Measurements from ENCODE around the gene PARD3.

The PARD3 gene

DNA sequence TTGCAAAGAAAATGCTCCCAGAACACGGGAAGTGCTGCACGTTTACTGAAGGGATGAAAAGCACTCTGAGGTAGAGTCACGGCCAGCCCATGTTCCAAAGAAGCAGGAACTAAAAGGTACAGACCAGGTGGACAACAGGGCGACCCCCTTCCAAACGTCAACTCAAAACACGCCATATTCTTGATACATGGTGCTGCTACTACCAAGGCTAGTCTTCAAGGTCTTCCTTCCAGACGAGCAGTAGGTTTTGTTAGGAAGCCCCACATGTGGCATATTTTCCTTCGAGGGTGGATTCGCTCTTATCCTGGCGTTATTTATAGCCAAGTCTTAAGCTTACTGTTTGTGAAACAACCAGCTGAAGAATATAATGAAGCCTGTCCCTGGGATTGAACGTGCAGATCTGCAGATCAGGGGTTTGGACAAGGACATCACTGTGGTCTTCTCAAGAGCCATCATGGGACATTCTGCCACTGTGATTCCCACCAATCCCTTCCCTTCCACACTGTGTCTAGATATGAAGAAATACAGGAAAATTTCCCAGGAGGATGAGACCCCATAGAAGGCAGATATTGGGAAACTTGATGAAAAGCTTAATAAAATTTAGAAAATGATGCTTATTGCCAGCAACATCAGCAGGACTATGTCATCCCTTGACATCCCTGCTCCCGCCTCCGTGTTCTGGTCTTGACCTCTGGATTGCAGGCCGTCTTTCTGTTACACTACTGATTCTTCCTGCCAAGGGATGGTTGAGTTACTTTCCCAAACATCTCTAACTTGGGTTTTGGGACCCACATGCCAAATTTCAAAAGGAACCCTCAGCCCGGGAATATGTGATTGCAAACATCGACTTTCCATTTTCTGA, 734.4 kb downstream of the PARD3 start:
- TF ChIP-seq, protein P1, sequence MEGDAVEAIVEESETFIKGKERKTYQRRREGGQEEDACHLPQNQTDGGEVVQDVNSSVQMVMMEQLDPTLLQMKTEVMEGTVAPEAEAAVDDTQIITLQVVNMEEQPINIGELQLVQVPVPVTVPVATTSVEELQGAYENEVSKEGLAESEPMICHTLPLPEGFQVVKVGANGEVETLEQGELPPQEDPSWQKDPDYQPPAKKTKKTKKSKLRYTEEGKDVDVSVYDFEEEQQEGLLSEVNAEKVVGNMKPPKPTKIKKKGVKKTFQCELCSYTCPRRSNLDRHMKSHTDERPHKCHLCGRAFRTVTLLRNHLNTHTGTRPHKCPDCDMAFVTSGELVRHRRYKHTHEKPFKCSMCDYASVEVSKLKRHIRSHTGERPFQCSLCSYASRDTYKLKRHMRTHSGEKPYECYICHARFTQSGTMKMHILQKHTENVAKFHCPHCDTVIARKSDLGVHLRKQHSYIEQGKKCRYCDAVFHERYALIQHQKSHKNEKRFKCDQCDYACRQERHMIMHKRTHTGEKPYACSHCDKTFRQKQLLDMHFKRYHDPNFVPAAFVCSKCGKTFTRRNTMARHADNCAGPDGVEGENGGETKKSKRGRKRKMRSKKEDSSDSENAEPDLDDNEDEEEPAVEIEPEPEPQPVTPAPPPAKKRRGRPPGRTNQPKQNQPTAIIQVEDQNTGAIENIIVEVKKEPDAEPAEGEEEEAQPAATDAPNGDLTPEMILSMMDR (conservative IDR thresholded peaks at IDR 0.05; ENCODE audit: low read length): no peak
- TF ChIP-seq EZH2phosphoT487 (IDR thresholded peaks at IDR 0.05; ENCODE audit: borderline replicate concordance): no peak
- H3K4me1 ChIP-seq (ENCODE audit: insufficient read depth, low read length, poor library complexity, severe bottlenecking): no peaks in the 10 kb centered on the region
- H3K9me3 ChIP-seq (ENCODE audit: insufficient read depth, low read depth, low read length): no peaks in the 10 kb centered on the region
- no peak overlapping the region for H3K9ac ChIP-seq (ENCODE audit: low read depth, low read length, poor library complexity, severe bottlenecking)
- H3F3A ChIP-seq (ENCODE audit: low read depth): no peaks in the 10 kb centered on the region
- H3K27me3 ChIP-seq (ENCODE audit: insufficient read depth, low read length, poor library complexity, severe bottlenecking): no peaks in the 10 kb centered on the region
- no peaks in the 10 kb centered on the region for H4K20me1 ChIP-seq (ENCODE audit: insufficient read depth, low read length, poor library complexity, severe bottlenecking)
- no peak overlapping the region for H2AFZ ChIP-seq (ENCODE audit: low read length)
- H3K36me3 ChIP-seq (ENCODE audit: insufficient read depth, low read length): no peaks in the 10 kb centered on the region
- no peak overlapping the region for H3K4me2 ChIP-seq (ENCODE audit: low read depth, low read length, poor library complexity, severe bottlenecking)
- no peaks in the 10 kb centered on the region for H3K9me2 ChIP-seq (replicated peaks; ENCODE audit: low read depth, low read length)
- no peak overlapping the region for H3K4me3 ChIP-seq (ENCODE audit: low read length, poor library complexity, severe bottlenecking)
- no peaks in the 10 kb centered on the region for H3K79me2 ChIP-seq (ENCODE audit: insufficient read depth, low read length)

DNA sequence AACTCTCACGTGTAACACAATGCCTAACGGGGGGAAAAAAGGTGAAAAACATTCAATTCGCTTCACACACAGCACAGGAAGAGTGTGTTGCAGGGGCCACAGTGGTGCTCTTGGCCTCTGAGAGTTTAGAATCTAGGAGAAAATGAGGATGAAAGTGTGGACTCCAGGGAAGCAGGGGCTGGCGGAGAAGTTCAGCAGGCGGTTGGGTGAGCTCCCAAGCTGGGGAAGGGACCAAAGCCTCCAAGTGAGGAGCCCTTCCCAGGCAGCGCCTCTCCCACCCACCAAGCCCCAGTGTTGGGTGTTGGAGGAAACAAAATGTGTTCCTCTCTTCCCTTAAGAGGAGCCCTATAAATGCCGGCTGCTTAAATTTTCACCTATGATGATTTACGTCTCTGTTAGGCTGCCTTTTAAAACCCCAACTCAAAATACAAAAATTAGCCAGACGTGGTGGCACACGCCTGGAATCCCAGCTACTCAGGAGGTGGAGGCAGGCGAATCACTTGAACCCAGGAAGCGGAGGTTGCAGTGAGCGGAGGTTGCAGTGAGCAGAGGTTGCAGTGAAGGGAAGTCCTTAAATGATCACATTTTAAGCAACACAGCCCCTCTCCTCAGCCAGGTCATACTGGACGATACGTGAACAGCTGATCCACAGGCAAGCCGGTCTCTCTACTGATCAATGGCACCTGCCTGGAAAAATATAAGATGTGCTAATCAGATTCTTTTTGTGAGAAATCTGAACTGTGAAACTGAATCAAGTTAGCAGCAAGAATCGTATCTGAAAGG, 735.2 kb downstream of the PARD3 start:
- no peak overlapping the region for H3K4me2 ChIP-seq (ENCODE audit: low read depth, low read length, poor library complexity, severe bottlenecking)
- no peaks in the 10 kb centered on the region for H4K20me1 ChIP-seq (ENCODE audit: insufficient read depth, low read length, poor library complexity, severe bottlenecking)
- no peak overlapping the region for H3K4me3 ChIP-seq (ENCODE audit: low read length, poor library complexity, severe bottlenecking)
- no peaks in the 10 kb centered on the region for H3K9me2 ChIP-seq (replicated peaks; ENCODE audit: low read depth, low read length)
- no peaks in the 10 kb centered on the region for H3K9me3 ChIP-seq (ENCODE audit: insufficient read depth, low read depth, low read length)
- no peaks in the 10 kb centered on the region for H3F3A ChIP-seq (ENCODE audit: low read depth)
- no peaks in the 10 kb centered on the region for H3K79me2 ChIP-seq (ENCODE audit: insufficient read depth, low read length)
- no peak overlapping the region for H2AFZ ChIP-seq (ENCODE audit: low read length)
- H3K4me1 ChIP-seq (ENCODE audit: insufficient read depth, low read length, poor library complexity, severe bottlenecking): no peaks in the 10 kb centered on the region
- no peak overlapping the region for H3K9ac ChIP-seq (ENCODE audit: low read depth, low read length, poor library complexity, severe bottlenecking)
- H3K36me3 ChIP-seq (ENCODE audit: insufficient read depth, low read length): no peaks in the 10 kb centered on the region
- TF ChIP-seq EZH2phosphoT487 (IDR thresholded peaks at IDR 0.05; ENCODE audit: borderline replicate concordance): no peak
- TF ChIP-seq, protein P1 (conservative IDR thresholded peaks at IDR 0.05; ENCODE audit: low read length): no peak
- H3K27me3 ChIP-seq (ENCODE audit: insufficient read depth, low read length, poor library complexity, severe bottlenecking): no peaks in the 10 kb centered on the region

DNA sequence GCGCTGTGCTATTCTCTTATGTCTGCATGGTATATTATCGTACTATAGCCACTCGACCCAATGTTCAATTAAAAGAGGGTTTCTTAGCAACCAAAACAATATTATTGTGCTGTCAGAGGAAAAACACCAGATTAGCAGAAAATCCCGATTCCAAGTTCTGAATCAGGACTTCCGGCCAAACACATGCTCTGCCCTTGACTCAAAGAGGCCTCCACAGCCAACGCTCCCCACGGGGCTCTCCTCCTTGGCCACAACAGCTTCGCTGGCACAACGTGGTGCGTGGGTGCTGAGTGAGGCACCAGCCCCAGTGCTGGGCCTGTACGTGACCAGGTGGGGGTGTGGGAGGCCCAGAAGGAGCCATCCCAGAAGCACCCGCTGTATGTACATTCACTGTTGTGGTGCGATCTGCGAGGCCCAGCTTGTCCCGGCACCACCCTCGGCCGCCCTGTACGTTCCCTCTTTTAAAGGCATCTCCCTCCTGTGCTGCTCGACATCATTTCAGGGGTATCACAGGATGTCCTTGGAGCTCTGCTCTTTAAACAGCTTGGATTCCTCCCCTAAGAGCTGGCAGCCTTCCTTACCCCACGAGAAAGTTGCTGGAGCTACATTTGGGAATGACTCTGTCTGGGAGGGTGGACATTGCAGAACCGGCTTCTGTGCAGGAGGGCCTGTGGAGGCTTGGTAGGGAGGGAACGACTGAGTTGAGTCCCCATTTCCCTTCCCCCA, 736.2 kb downstream of the PARD3 start:
- TF ChIP-seq, protein P1 (conservative IDR thresholded peaks at IDR 0.05; ENCODE audit: low read length): no peak
- no peak for TF ChIP-seq EZH2phosphoT487 (IDR thresholded peaks at IDR 0.05; ENCODE audit: borderline replicate concordance)
- H3K9me3 ChIP-seq (ENCODE audit: insufficient read depth, low read depth, low read length): no peaks in the 10 kb centered on the region
- no peak overlapping the region for H3K9ac ChIP-seq (ENCODE audit: low read depth, low read length, poor library complexity, severe bottlenecking)
- H3K79me2 ChIP-seq (ENCODE audit: insufficient read depth, low read length): no peaks in the 10 kb centered on the region
- H3K4me2 ChIP-seq (ENCODE audit: low read depth, low read length, poor library complexity, severe bottlenecking): no peak overlapping the region
- no peaks in the 10 kb centered on the region for H3K9me2 ChIP-seq (replicated peaks; ENCODE audit: low read depth, low read length)
- no peaks in the 10 kb centered on the region for H3K4me1 ChIP-seq (ENCODE audit: insufficient read depth, low read length, poor library complexity, severe bottlenecking)
- H2AFZ ChIP-seq (ENCODE audit: low read length): no peak overlapping the region
- H3K4me3 ChIP-seq (ENCODE audit: low read length, poor library complexity, severe bottlenecking): no peak overlapping the region
- H4K20me1 ChIP-seq (ENCODE audit: insufficient read depth, low read length, poor library complexity, severe bottlenecking): no peaks in the 10 kb centered on the region
- no peaks in the 10 kb centered on the region for H3K27me3 ChIP-seq (ENCODE audit: insufficient read depth, low read length, poor library complexity, severe bottlenecking)
- H3F3A ChIP-seq (ENCODE audit: low read depth): no peaks in the 10 kb centered on the region
- H3K36me3 ChIP-seq (ENCODE audit: insufficient read depth, low read length): no peaks in the 10 kb centered on the region

Measured in Loucy (cell line).